Effector memory CD8-positive, alpha-beta T cell (primary cell): ENCODE results near the gene LRRC47.

Experiments used
- ATAC-seq: fragments of 150-1000 bp; cut with Tn5 transposase; replicated peaks from 2 replicates; pipeline ENCODE4 v1.10.0; 2021; ENCODE audit warnings: mild to moderate bottlenecking, moderate library complexity
- DNase-seq, 3 experiments: peaks; one replicate each; pipeline ENCODE4 v3.0.0; 2021
- H3K27ac Mint-ChIP-seq, 2 donors: one replicate each; pipeline ENCODE4 v1.8.0; 2022; ENCODE audit warnings: mild to moderate bottlenecking in 2 of 2, mixed read lengths in 2 of 2, moderate library complexity in 2 of 2
- H3K27me3 Mint-ChIP-seq, 2 donors: one replicate each; pipeline ENCODE4 v1.8.0; 2022; ENCODE audit warnings: mixed read lengths in 2 of 2
- H3K36me3 Mint-ChIP-seq: one replicate; pipeline ENCODE4 v1.8.0; 2022; ENCODE audit warnings: mild to moderate bottlenecking, moderate library complexity, mixed read lengths; ENCODE audit not compliant: insufficient read depth
- H3K4me1 Mint-ChIP-seq, 2 donors: one replicate each; pipeline ENCODE4 v1.8.0; 2022; ENCODE audit warnings: low read depth in 2 of 2, mixed read lengths in 2 of 2
- H3K4me3 Mint-ChIP-seq, 2 donors: one replicate each; pipeline ENCODE4 v1.8.0; 2022; ENCODE audit warnings: mild to moderate bottlenecking in 2 of 2, mixed read lengths in 2 of 2, moderate library complexity in 2 of 2
- H3K9me3 Mint-ChIP-seq, 2 donors: one replicate each; pipeline ENCODE4 v1.8.0; 2022; ENCODE audit warnings: mixed read lengths in 2 of 2

LRRC47 gene

DNA sequence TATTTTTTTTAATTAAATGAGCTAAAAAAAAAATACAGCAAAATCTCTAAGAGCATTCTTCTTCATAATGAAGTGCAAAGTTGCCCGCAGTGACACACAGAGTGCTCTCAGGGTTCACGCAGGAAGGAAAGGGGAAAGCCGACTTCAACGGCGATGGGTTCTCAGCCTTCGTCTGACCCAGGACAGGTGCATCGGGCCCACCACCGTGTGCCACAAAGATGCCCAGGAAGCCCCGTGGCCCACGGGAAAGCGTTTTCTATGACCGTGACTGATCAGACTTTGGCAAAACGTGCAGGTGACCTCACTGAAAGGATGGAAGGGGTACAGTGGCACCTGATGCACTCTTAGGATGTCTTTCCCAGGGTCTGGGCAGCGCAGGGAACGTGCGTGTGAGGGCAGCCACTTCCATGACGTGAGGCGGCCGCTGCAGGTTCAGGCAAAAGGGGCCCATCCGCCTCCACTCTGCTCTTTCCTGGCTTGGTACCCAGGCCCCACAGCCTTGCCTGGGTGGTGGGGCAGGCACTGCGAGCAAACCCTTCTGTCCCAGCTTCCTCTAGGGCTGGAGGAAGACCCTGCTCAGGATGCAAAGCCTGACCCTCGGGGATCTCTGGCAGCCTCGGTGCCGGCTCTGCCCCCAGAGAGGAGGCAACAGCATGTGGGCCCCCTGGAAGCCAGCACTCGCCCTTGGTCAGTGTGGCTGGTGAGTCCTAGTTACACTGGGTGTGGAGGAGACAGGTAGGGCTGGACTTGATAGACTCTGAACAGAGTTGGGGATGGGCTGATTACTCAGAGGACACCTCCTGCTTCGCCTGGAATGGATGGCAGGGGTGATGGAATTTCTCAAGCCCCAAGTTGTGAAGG lies 8.3 kb downstream of the LRRC47 start:
- no peak for ATAC-seq
- Mint-ChIP-seq H3K27ac (peak overlapping the region; percentile 95), H3K4me1 (peaks cover 22 to 25% of the 10 kb centered on the region in 2 donors)

DNA sequence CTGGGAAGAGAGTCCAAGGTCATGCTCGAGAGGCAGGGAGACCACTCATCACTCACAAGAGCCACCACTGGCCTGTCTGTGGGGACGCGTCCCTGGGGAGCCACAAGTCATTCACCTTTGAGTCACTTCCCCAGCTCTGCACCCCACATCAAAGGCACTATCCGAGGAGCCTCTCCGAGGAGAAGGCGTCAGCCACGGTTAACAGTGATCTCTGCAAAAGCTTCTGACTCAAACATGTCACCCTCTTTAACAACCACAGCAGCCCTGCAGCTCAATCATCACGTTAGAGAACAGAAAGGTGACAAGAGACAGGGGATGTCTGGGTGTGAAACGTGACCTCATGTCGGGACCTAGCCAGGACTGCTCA lies 9.0 kb downstream of the LRRC47 start:
- H3K9me3 Mint-ChIP-seq, result no peaks in the 10 kb centered on the region
- H3K27ac Mint-ChIP-seq, result peak overlapping the region; percentile 95
- H3K4me3 Mint-ChIP-seq, result peak overlapping the region; percentile 74 to 78
- ATAC-seq, result peak; percentile 85
- DNase-seq, result peak; percentile 52 to 70 (median 55)
- peaks cover 22 to 25% of the 10 kb centered on the region in 2 donors for H3K4me1 Mint-ChIP-seq
- no peaks in the 10 kb centered on the region for H3K27me3 Mint-ChIP-seq
- peaks cover 68% of the 10 kb centered on the region for H3K36me3 Mint-ChIP-seq

More for the DNA sequence above, 8.3 kb downstream of the LRRC47 start:
- Mint-ChIP-seq H3K27me3 (no peaks in the 10 kb centered on the region), H3K36me3 (peaks cover 65% of the 10 kb centered on the region), H3K4me3 (peak overlapping the region; percentile 74 to 78), H3K9me3 (no peaks in the 10 kb centered on the region)
- peak in 1 of 3 experiments; percentile 30 for DNase-seq

DNA sequence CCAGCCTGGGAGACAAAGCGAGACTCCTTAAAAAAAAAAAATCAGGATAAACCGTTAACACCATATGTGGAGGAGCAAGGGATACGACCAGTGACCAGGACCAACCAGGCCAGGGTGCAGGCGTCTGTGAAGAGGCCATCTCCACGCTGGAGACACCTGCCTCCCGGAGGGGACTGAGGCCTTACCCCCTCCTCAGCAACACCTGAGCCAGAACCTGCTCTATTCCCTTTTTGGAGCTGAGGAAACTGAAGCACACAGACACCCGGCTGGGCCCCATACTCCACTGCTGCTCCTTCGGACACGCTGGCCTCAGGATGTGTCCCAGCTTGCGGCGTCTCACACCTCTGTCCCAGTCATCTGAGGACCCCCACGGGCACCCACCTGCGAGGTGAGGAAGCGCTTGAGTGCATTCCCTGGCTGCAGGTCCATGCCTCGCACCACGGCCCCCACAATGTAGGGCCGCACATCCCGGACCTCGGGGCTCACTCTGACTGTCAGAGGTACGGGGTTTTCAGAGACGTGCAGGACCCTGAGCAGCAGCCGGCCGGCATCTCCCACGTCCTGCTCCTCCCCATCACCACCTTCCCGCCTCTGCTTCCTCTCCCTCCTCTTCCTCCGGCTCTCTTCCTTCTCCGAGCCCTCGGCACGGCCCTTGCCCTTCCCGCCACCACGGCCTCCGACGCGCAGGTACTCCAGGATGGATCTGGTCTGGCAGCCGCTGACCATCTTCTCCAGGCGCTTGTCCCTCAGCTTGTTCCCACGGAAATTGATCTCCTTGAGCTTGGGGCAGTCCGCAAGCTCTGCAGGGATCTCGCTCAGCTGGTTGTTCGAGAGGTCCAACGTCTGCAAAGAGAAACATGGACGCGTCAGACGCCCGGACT lies 9.6 kb downstream of the LRRC47 start:
- Mint-ChIP-seq H3K4me3 (peak overlapping the region; percentile 74 to 78), H3K9me3 (no peaks in the 10 kb centered on the region), H3K27ac (peak overlapping the region; percentile 95)

DNA sequence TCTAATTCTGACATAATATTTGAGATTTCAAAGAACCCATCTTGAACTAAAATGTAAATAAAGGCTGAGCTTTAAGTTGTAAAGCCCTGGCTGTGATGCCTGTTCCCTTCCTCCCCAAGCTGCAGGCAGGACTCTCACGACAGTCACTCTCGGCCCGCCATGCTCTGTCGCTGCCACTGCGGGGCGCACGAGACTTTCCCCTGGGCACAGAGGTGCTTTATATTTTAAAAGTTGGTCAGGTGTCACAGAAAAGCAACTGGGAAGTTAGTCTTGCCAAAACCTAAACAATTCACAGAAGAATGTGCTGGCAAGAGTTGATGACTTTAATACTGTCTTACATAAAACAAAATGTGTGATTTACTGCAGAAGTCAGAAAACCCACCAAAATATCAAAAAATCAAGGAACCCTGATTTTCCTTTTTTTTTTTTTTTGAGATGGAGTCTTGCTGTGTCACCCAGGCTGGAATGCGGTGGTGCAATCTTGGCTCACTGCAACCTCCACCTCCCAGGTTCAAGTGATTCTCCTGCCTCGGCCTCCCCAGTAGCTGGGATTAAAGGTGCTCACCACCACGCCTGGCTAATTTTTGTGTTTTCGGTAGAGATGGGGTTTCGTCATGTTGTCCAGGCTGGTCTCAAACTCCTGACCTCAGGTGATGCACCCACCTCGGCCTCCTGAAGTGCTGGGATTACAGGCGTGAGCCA lies 10.7 kb downstream of the LRRC47 start:
- Mint-ChIP-seq H3K4me3 (no peak overlapping the region), H3K27me3 (no peaks in the 10 kb centered on the region), H3K4me1 (peaks cover 17 to 22% of the 10 kb centered on the region in 2 donors), H3K9me3 (no peaks in the 10 kb centered on the region), H3K27ac (peak overlapping the region; percentile 15 to 52), H3K36me3 (peaks cover 79% of the 10 kb centered on the region)
- ATAC-seq, result no peak
- DNase-seq, result no peak

More for the DNA sequence above, 9.6 kb downstream of the LRRC47 start:
- Mint-ChIP-seq H3K27me3 (no peaks in the 10 kb centered on the region), H3K4me1 (peaks cover 21 to 22% of the 10 kb centered on the region in 2 donors), H3K36me3 (peaks cover 69% of the 10 kb centered on the region)
- no peak for ATAC-seq
- DNase-seq, result no peak

DNA sequence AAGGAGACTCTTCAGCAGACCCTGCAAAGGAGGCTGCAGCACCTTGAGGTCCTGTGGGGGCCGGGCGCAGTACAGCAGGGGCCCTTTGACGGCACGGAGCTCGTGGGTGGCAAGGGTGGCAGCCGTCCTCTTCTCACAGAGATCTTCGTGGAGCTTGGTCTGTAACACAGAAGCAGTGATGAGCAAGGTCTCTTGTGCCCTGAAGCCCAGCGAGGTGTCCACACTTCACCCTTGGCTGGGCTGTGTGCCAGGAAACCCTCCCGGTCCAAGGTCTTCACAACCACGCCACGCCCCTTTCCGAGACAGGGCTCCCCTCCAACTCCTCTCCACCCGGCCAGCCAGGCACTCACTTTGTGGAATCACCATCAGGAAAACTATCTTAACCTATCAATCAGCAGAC lies 11.3 kb downstream of the LRRC47 start:
- H3K27ac Mint-ChIP-seq, result peak overlapping the region; percentile 15 to 52
- ATAC-seq (no peak), DNase-seq (no peak)
- no peaks in the 10 kb centered on the region for H3K27me3 Mint-ChIP-seq
- no peaks in the 10 kb centered on the region for H3K9me3 Mint-ChIP-seq
- H3K4me3 Mint-ChIP-seq, result no peak overlapping the region
- peaks cover 17 to 22% of the 10 kb centered on the region in 2 donors for H3K4me1 Mint-ChIP-seq
- H3K36me3 Mint-ChIP-seq, result peaks cover 84% of the 10 kb centered on the region

DNA sequence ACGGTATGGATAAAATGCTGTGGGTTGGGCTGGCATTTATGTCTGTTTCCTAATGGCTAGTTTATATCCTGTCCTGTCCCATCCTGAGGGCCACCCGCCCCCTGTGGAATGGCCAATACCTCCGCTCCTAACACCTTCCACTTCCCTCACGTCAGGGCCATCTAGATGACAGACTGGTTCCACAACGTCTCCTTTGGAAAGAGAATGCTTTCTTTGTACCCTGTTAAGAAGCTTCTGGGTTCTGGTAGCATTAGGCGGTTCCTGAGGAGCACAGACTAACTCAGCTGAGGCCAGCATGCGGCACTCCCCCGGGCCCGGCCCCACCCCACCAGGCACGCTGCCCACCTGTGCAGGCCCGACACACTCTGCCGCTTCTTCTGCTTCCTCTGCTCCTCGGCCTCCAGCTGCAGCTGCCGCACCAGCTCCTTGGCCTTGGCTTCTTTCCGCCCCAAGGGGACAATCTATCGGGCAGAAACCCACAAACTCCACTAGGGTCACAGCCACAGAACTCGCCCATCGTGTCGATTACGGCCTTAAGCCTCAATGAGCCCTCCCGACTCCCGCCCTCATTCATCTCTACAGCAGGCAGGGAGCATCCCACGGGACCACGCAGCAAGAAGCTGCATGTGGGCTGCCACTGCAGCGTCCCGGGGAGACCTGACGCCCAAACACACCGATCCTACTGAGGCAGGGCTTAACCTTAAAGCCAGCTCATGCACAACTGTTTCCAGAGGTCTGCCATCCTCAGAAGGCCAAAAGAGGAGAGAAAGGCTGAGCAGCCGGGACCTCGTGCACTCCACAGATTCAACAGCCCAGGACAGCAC lies 12.4 kb downstream of the LRRC47 start:
- Mint-ChIP-seq H3K9me3 (no peaks in the 10 kb centered on the region), H3K27ac (no peak overlapping the region), H3K4me1 (peaks cover 17% of the 10 kb centered on the region in 2 donors), H3K36me3 (peaks cover 87% of the 10 kb centered on the region), H3K27me3 (no peaks in the 10 kb centered on the region), H3K4me3 (no peak overlapping the region)
- no peak for ATAC-seq
- no peak for DNase-seq

DNA sequence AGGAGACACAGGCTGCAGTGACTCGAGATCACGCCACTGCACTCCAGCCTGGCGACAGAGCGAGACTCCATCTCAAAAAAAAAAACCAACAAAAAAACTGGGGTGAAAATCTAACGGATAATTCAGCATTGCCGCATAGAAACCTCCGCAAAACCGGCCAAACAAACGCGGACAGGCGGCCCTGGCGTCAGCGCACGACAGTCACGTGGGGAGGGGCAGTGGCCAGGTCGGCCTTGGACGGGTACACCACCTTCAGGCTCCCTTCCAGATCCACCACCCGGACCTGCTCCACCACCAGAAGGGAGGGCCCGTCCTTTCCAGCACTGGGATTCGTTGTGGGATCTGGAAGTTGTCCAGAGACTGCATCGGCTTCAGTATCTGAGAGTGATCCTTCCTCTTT lies 15.4 kb downstream of the LRRC47 start:
- H3K4me3 Mint-ChIP-seq, result no peak overlapping the region
- H3K27ac Mint-ChIP-seq, result peak overlapping the region in 1 of 2 donors; percentile 15
- no peak for ATAC-seq
- DNase-seq, result no peak
- H3K9me3 Mint-ChIP-seq, result no peaks in the 10 kb centered on the region
- H3K27me3 Mint-ChIP-seq, result no peaks in the 10 kb centered on the region
- H3K4me1 Mint-ChIP-seq, result peaks cover under 1 to 5% of the 10 kb centered on the region in 2 donors
- H3K36me3 Mint-ChIP-seq, result peaks cover 78% of the 10 kb centered on the region

DNA sequence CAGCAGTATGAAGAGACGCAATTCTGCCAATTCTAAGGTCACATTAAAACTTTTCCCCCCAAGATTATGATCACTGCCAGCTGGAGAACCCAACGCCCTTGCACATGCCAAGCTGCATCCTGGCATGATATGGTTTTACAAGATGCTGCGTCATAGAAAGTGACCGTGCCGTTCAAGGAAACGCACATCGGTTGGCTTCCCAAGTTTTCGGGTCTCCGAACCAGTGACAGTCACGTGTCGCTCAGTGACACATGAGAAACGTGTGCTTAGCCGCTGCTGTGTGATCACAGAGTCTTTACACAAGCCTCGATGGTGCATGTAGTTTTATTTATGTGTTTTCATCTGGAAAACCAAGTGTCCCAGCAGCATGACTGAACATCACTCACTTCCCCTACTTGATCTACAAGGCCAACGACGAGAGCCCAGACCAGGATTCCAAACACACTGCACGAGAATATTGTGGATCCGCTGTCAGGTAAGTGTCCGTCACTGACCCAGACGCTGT lies 16.3 kb downstream of the LRRC47 start:
- DNase-seq, result no peak
- peaks cover 69% of the 10 kb centered on the region for H3K36me3 Mint-ChIP-seq
- H3K27me3 Mint-ChIP-seq, result no peaks in the 10 kb centered on the region
- no peaks in the 10 kb centered on the region for H3K9me3 Mint-ChIP-seq
- H3K27ac Mint-ChIP-seq, result no peak overlapping the region
- peaks cover 3 to 7% of the 10 kb centered on the region in 2 donors for H3K4me1 Mint-ChIP-seq
- no peak overlapping the region for H3K4me3 Mint-ChIP-seq
- no peak for ATAC-seq

DNA sequence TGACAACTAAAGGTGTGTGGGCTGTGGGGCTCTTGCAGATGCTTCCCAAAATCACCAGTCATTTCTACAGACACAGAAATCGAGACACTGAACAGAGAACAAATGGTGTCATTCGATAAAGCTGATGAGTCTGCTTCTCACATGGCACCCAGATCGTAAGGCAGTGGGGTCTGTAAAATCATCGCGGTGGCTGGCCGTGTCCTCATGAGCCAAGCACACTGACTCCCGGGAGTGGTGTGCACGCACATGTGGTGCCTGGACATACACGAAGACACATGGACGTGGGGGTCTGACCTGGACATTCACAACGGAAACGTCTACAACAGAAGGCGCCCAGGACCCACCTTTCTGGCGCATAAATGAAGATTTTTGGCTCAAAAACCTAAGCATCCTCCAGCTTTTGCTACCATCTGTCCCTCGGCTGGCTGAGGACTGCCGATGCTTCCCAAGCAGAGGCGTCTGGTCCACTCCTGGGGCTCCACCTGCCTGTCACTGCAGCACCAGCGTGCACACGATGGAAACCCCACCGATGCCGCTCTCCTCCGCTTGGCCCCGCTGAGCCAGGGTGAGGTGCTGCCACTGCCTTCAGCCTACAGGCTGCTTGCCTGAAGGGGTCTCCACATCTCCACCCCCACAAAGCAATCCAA lies 16.9 kb downstream of the LRRC47 start:
- no peak overlapping the region for H3K4me3 Mint-ChIP-seq
- no peak overlapping the region for H3K27ac Mint-ChIP-seq
- ATAC-seq (no peak), DNase-seq (no peak)
- peaks cover 63% of the 10 kb centered on the region for H3K36me3 Mint-ChIP-seq
- H3K27me3 Mint-ChIP-seq, result no peaks in the 10 kb centered on the region
- H3K4me1 Mint-ChIP-seq, result peaks cover 3 to 7% of the 10 kb centered on the region in 2 donors
- no peaks in the 10 kb centered on the region for H3K9me3 Mint-ChIP-seq

DNA sequence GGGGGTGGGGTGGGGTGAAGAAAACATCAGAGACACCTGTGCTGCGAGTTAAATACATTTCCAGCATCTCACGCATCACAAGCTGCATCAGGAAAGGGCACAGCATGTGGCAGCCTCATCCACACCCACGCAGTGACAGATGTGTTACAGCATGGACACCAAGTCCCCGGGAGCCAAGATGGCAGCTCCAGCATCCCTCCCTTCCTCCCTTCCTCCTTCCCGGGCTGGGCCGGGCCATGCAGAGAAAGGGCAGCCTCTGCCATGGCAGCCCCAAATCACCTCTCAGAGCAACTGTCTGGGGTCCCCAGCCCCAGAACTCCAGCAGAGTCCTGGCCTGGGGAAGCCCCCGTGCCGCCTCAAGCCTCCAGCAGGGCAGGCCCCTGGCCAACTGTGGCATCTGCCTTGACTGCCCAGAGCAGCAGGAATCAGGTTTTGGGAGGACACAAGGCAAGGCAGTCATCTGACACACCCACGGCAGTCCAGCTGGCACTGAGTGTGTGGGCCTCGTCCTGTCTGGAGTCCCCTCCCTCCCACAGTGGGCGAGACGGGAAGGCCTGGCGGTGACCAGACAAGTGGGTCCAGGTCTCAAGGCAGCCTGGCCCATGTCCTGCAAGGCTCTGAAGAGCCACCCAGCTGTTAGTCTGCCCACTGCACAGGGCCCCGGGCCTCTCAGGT lies 17.6 kb downstream of the LRRC47 start:
- no peak for ATAC-seq
- DNase-seq, result no peak
- Mint-ChIP-seq H3K4me1 (peaks cover 3 to 7% of the 10 kb centered on the region in 2 donors), H3K27me3 (no peaks in the 10 kb centered on the region), H3K27ac (no peak overlapping the region), H3K36me3 (peaks cover 56% of the 10 kb centered on the region), H3K4me3 (no peak overlapping the region), H3K9me3 (no peaks in the 10 kb centered on the region)

DNA sequence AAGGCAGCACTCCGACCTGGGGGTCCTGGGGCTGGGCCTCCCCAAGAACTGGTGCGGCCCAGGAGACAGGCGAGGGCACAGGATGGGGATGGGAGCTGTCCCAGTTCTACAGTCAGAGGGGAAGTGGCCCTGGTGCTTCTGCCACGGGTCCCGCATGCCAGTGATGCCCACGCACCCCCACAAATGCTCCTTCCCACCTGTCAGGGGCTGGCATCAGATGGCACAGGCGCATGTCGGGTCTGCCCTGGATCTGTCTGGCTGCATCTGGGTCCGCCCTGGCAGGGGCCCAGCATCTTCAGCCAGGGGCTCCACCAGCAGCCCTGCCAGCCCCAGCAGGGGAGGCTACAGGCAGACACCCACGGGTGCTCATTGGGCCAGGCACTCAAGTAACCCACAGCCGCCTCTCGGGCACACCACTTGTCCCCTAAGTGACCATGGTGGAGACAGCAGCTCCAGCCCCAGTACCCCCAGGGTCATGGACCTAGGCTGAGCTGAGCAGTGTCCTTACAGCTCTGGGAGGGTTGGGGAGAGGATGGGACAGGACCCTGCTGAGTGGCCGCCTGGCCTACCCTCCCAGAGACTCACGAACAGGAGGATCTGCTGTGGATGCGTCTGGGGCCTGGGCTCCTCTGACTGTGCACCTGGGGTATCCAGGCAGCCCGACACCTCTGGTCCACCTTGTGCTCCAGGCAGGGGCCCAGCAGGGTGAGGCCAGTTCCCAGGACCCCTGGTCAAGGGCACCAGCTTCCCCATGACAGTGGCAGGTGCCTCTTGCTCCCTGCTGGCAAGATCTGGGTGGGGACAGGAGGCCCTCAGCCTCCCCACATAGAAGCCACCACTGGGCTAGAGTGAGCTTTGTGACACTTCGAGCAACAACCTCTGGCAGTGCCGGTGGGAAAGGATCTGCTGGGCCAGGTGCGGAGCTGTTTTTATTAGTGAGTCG lies 18.4 kb downstream of the LRRC47 start:
- Mint-ChIP-seq H3K27ac (peak overlapping the region in 1 of 2 donors; percentile 15), H3K4me1 (peaks cover 3 to 7% of the 10 kb centered on the region in 2 donors), H3K27me3 (no peaks in the 10 kb centered on the region), H3K9me3 (no peaks in the 10 kb centered on the region), H3K36me3 (peaks cover 48% of the 10 kb centered on the region), H3K4me3 (no peak overlapping the region)
- DNase-seq (no peak), ATAC-seq (no peak)
